ENCODE results near the gene HM13.

DNA sequence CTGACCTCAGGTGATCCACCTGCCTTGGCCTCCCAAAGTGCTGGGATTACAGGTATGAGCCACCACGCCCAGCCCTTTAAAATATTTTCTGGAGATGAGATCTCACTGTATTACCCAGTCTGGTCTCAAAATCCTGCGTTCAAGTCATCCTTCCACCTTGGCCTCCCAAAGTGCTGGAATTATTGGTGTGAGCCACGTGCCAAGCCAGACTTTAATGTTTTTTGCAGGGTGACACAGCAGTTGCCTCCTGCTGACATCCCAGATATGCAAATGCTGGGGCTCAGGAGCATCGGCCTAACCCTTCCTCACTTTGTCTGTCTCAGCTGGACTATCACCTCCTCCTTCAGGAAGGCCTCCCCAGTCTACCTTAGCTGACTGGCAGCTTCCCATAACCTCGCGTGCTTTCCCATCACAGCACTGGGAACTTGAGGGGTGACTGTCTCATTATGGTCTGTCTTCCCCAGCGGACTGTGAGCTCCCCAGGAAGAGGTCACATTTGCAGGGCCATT, 76.5 kb downstream of the HM13 start:
- TF ChIP-seq POLR2A (IDR thresholded peaks at IDR 0.05; ENCODE audit: low read depth, low read length) (no peak), POLR2AphosphoS5 (IDR thresholded peaks at IDR 0.05; ENCODE audit: low read depth, low read length) (no peak)

All from GM12891 (cell line).